GM19463 (cell line): ENCODE measurements around the gene AGMO.
"Not testable (repeated sequence)": the region's sequence is repeated elsewhere in the genome, so short reads cannot be mapped to it uniquely, and the experiment has no call there.

Experiments used
- ATAC-seq: cut with Tn5 transposase; IDR thresholded peaks from one replicate; pipeline ENCODE4 v1.9.1; 2021; ENCODE audit warnings: mild to moderate bottlenecking, moderate library complexity; ENCODE audit not compliant: unreplicated experiment

Gene AGMO

GRCh38 chr7:15560968-15561367 is 847 bp downstream of the AGMO start:
- no peak for ATAC-seq

GRCh38 chr7:15559416-15559928 is 2.3 kb downstream of the AGMO start:
- no peak for ATAC-seq

- no peak for ATAC-seq
These were observed 3.1 kb downstream of the AGMO start for GRCh38 chr7:15558756-15559155.

- ATAC-seq: no peak
These were observed 4.1 kb downstream of the AGMO start for GRCh38 chr7:15557686-15558085.

- no peak for ATAC-seq
These were observed 4.6 kb downstream of the AGMO start for GRCh38 chr7:15557186-15557585.

- ATAC-seq: no peak
These were observed 5.3 kb downstream of the AGMO start for GRCh38 chr7:15556339-15557105.

- no peak for ATAC-seq
These were observed 6.4 kb downstream of the AGMO start for GRCh38 chr7:15555381-15555859.

- no peak for ATAC-seq
These were observed 7.1 kb downstream of the AGMO start for GRCh38 chr7:15554744-15555143.

- ATAC-seq: no peak
These were observed 7.7 kb downstream of the AGMO start for GRCh38 chr7:15554081-15554480.

- not testable (repeated sequence) for ATAC-seq
These were observed 14.5 kb downstream of the AGMO start for GRCh38 chr7:15547320-15547719.

GRCh38 chr7:15546272-15546792 is 15.5 kb downstream of the AGMO start:
- no peak for ATAC-seq

GRCh38 chr7:15544050-15544449 is 17.8 kb downstream of the AGMO start:
- ATAC-seq: no peak

- no peak for ATAC-seq
These were observed 18.6 kb downstream of the AGMO start for GRCh38 chr7:15543256-15543655.

GRCh38 chr7:15527648-15528047 is 34.2 kb downstream of the AGMO start:
- no peak for ATAC-seq

- no peak for ATAC-seq
These were observed 36.1 kb downstream of the AGMO start for GRCh38 chr7:15525652-15526263.

GRCh38 chr7:15524077-15524476 is 37.7 kb downstream of the AGMO start:
- no peak for ATAC-seq

- ATAC-seq: not testable (repeated sequence)
These were observed 44.0 kb downstream of the AGMO start for GRCh38 chr7:15517865-15518264.

- ATAC-seq: no peak
These were observed 46.6 kb downstream of the AGMO start for GRCh38 chr7:15515252-15515651.

GRCh38 chr7:15508258-15508657 is 53.6 kb downstream of the AGMO start:
- no peak for ATAC-seq

- no peak for ATAC-seq
These were observed 54.1 kb downstream of the AGMO start for GRCh38 chr7:15507708-15508107.

GRCh38 chr7:15507171-15507570 is 54.6 kb downstream of the AGMO start:
- no peak for ATAC-seq

- no peak for ATAC-seq
These were observed 56.1 kb downstream of the AGMO start for GRCh38 chr7:15505761-15506160.
